ENCODE measurements around the gene CDC45. TPM values are rescaled to one million over a fixed set of nuclear protein-coding genes. Genes with fewer than 3 reads are reported as not detected.

CDC45 gene
- total and polyA plus RNA-seq, 2 of the 13 experiments (the other 11 are each of a cell fraction or from before 2014, with no cell fraction given): 14.4 to 36.3 TPM

GRCh38 chr22:19448739-19449421, 30.8 kb upstream of the CDC45 start:
- H3K9me3 ChIP-seq (ENCODE audit: low read length): no peaks in the 10 kb centered on the region
- CTCF ChIA-PET (ENCODE audit: low intra/inter-chr PET ratio, low total read pairs): no interaction called here
- FAIRE-seq: no peak
- peaks cover 35% of the 10 kb centered on the region for H3K79me2 ChIP-seq (ENCODE audit: insufficient read depth, low read length)
- TF ChIP-seq FOXC1 (CRISPR knock-in tag; IDR thresholded peaks at IDR 0.05; ENCODE audit: borderline replicate concordance): no peak
- TF ChIP-seq E2F5 (CRISPR knock-in tag; conservative IDR thresholded peaks at IDR 0.05): no peak
- TF ChIP-seq CHD2 (IDR thresholded peaks at IDR 0.05; ENCODE audit: low read depth, low read length): no peak
- TF ChIP-seq RFXAP (CRISPR knock-in tag; IDR thresholded peaks at IDR 0.05; ENCODE audit: borderline replicate concordance): no peak
- TF ChIP-seq SIX1 (CRISPR knock-in tag; IDR thresholded peaks at IDR 0.05; ENCODE audit: borderline replicate concordance): no peak
- TF ChIP-seq ZNF234 (CRISPR knock-in tag; conservative IDR thresholded peaks at IDR 0.05): no peak
- TF ChIP-seq PRPF4 (IDR thresholded peaks at IDR 0.05; ENCODE audit: low read depth, low read length, poor library complexity, severe bottlenecking): no peak
- no peak for TF ChIP-seq NFKB2 (CRISPR knock-in tag; IDR thresholded peaks at IDR 0.05; ENCODE audit: borderline replicate concordance)
- TF ChIP-seq HNRNPLL (IDR thresholded peaks at IDR 0.05; ENCODE audit: low read depth, low read length, poor library complexity, severe bottlenecking): no peak
- TF ChIP-seq CEBPB (IDR thresholded peaks at IDR 0.05; ENCODE audit: borderline replicate concordance, low read depth, low read length): no peak
- no peaks in the 10 kb centered on the region for H4K20me1 ChIP-seq (ENCODE audit: insufficient read depth, low read length)
- ATAC-seq: no peak
- 95% methylated on average over 4 of the region's 5 CpGs for WGBS (ENCODE audit: low lambda C conversion rate)
- no peak overlapping the region for H3K9ac ChIP-seq (ENCODE audit: insufficient read depth, low read depth, low read length)
- no peaks in the 10 kb centered on the region; a peak in 1 of 5 replicates for H3K27me3 ChIP-seq (ENCODE audit: control insufficient read depth in 1 of 2, insufficient read depth in 2 of 2, low read length in 2 of 2)
- H3K4me3 ChIP-seq (replicated peaks in 1 of 3; ENCODE audit: insufficient read depth in 1 of 3, low read depth in 2 of 3, low read length in 3 of 3): peak overlapping the region in 1 of 3 experiments; percentile 86; a peak in 1 of 6 replicates
- H3K4me2 ChIP-seq (ENCODE audit: low read depth, low read length): peak overlapping the region; percentile 35
- no peak for DNase-seq (ENCODE audit: low spot score)
- H3K27ac ChIP-seq (ENCODE audit: extremely low read length, insufficient read depth, low read length): peak overlapping the region; percentile 9
- POLR2A ChIA-PET: no interaction called here
- intact Hi-C loops (cut with micrococcal nuclease; ENCODE audit: unreplicated experiment): no loop called here
- in situ Hi-C loops (cut with HindIII; ENCODE audit: extremely low pct_ligation_motif_present, low pct_unique_long_range_greater_than_20kb): no loop called here
- no TSS peak for BruUV-seq (replicated peaks)
- peaks cover 40% of the 10 kb centered on the region for H3K4me1 ChIP-seq (ENCODE audit: insufficient read depth, low read length)
- H3K36me3 ChIP-seq (replicated peaks in 1 of 2; ENCODE audit: control insufficient read depth in 1 of 2, insufficient read depth in 2 of 2, low read length in 2 of 2): peaks cover 9 to 43% of the 10 kb centered on the region in 2 experiments
- no peak overlapping the region for H2AFZ ChIP-seq (ENCODE audit: low read length)

Data from HepG2 (cell line).